ENCODE results near the gene CHST6.
"Not testable (repeated sequence)": the region's sequence is repeated elsewhere in the genome, so short reads cannot be mapped to it uniquely, and the experiment has no call there.

Gene CHST6

DNA sequence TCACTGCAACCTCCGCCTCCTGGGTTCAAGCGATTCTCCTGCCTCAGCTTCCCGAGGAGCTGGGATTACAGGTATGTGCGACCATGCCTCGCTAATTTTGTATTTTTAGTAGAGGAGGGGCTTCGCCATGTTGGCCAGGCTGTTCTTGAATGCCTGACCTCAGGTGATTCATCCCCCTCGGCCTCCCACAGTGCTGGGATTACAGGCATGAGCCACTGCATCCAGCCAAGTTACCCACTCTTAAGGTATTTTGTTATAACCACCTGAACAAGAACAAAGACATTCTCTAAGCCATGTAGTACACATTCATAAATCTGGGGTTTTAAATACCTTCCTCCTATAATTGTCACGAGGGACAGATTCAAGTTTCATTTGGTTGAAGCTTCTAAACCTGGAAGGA is 18.4 kb downstream of the CHST6 start:
- DNase-seq (ENCODE audit: low read depth in 2 of 2): no peak

DNA sequence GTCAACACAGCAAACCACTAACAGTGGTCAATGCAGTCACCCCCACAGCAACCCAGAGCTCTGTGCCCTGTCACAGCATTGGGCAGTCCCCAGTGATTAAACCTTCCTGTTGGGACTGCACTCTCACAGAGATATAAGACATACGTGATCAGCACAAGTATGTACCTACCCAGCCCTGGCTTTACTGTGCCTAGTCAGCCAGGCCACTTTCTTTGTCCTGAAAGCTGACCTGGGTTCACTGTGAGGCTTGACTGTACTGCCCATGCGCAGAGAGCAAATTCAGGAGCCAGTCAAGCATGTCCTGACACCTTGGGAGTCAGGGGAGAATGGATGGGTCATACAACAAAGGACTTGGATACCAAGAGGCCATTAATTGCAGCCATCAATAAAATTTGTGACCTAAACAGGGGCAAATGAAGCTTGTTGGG is 19.8 kb downstream of the CHST6 start:
- DNase-seq (ENCODE audit: low read depth in 2 of 2): no peak

DNA sequence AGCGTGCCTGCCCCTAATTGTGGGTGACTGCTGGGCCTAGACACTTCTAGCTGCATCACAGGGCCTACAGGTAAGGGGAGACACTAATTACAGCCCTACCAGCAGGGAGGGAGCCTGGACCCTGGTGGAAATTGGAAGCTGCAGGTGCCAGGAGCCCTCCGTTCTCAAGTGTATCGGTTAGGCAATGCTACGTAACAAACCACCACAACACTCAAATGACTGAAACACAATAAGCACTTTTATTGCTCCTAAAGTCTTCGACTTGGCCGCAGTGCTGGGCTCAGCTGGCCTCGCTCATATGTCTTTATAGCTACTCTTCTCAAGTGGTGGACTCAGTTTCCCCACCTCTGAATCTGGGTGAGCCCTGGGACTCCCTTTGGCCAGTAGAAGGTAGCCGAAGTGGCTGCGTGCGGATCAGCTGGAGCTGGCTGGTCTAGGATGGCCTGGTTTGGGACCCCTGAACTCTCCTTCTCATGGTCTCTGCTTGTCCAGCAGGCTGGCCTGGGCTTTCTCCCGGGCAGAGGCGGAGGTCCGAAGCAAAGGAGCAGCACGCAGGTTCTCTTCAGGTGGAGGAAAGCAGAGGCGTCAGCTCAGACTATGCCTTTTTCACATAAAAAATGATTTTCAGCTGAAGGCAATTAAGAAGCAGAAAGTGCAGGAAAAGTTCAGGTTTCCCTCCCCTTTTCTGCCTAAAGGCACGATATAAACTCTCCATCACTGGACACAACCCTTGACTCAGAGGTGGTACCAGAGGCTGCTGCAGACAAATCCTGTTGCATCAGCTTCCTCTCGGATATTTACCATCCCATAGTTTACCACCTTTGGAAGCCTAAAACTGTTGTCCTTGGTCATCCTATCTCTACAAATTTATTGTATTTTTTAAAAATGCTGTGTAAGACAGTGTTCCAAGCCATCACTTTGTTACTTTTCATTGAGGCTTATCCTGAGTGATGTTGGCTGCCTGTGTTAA is 22.0 kb downstream of the CHST6 start:
- DNase-seq (ENCODE audit: low read depth in 2 of 2): no peak

DNA sequence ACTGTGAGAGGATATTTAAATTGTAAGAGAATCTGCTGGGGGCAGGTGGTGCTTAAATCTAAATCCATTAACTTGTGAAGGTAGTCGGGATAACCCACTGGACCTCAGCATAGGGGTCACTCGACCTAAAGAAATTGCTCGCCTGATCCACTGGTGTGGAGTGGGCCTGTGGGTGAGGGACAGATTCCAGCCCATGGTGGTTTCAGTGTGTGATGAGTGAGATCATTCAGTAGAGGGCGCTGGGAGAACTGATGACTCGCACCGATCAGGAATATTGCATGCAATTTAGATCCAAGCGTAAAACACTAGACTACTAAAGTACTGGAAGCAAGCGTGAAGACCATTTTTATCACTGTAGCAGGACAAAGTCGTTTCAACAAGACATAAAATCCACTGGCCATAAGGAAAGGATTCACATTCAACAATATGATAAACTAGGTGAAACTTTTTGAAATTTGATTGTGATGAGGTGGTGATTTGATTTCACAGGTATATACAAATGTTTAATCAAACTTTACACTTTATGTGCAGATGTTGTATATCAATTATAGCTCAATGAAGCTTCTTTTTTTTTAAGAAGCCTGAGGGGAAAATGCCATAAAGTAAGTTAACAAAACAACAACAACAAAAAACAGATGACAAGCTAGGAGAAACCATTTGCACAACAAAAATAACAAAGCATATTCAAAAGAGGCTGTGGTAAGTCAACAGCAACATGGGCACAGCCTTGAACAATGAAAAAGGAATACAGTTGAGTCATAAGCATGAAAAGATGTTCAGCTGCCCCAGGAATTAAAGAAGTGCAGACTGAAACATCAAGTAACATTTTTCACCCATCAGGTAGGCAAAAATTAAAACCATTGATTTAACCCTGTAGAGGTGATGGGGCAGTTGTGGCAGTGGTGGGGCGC is 23.3 kb downstream of the CHST6 start:
- DNase-seq (ENCODE audit: low read depth in 2 of 2): no peak

DNA sequence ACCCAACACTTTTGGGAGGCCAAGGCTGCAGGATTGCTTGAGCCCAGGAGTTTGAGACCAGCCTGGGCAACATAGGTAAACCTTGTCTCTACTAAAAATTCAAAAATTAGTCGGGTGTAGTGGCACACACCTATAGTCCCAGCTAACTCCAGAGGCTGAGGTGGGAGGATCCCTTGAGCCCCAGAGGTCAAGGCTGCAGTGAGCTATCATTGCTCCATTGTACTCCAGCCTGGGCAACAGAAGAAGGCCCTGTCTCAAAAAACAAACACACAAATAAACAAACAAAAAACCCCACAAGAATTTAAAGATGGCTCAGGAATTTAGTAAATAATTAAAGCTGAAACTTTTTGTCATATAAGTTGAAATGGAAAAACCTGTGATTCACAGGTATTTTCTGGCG is 28.5 kb downstream of the CHST6 start:
- no peak for DNase-seq (ENCODE audit: low read depth in 2 of 2)

DNA sequence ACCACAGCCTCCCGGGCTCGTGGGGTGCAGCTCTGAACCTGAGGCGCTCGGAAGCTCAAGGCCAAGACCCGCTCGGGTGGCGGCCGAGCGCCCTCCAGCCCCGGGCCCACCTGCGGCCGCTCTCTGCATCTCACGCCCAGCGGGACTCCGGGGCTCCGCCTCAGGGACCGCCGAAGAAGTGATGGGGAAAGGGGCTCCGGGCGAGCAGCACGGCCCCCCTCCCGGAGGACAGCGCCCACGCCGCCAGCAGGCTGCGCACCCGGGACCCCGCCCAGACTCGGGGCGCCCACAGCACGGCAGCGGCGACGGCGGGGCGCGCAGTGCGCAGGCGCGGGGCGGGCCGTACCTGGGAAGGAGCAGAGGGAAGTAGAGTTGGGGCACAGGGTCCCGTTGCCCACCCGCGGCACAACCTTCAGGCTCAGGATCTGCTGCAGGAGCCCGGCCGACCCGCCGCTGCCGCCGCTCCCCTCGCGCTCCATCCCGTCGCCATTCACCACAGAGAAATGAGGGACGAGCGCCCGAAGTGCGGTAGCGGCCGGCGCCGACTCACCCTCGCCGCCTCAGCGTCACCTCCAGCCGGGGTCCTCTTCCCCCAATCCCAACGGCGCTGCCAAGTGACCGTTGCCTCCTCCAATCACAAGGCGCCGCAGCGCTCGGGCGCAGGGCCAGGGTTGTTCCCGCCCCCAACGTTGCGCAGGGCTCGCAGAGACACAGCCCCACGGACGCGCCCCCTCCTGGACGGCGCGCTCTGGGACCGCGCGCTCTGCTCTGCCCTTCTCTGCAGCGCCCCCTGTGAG is 30.9 kb downstream of the CHST6 start, which contains the start of gene TMEM170A:
TMEM170A (minus strand) TSS at position 568 of the 797 bp plus-strand sequence; CDS start at position 479, 89 bp downstream.
- peak; percentile 94 to 97 for DNase-seq (ENCODE audit: low read depth in 2 of 2)

DNA sequence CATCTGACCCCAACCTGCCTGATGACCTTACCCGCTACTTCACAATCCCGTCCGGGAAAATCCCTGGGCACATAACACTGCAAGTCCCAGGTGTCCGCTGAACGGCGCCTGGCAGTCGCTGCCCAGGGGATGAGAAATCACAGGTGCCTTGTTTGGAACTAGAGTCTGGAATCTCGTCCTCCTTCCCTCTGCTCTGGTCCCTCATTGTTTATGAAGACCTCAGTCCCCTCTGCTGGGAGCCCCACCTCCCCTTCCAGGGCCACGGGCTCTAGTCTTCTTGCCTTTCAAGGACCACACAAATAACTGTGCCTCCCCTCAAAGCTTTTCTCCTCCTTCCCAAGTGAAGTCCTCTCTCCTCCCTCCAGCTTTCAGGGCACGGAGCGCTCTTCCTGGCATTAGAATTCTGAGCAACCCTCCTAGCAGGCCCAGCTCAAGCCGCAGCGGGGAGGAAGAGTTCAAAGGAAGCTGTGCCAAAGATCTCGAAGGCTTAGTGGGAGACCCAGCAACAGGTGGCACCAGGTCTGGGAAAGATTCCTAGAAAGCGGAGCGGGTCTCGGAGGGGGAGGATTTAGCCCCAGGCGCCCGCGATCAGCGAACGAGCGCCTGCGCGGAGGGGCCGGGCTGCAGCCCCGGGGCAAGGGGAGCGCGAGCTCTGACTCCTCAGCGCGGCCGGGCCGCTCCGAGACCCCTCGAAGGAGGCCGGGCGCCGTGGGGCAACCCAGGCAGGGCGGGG is 31.7 kb downstream of the CHST6 start:
- DNase-seq (ENCODE audit: low read depth in 2 of 2): not testable (repeated sequence)

DNA sequence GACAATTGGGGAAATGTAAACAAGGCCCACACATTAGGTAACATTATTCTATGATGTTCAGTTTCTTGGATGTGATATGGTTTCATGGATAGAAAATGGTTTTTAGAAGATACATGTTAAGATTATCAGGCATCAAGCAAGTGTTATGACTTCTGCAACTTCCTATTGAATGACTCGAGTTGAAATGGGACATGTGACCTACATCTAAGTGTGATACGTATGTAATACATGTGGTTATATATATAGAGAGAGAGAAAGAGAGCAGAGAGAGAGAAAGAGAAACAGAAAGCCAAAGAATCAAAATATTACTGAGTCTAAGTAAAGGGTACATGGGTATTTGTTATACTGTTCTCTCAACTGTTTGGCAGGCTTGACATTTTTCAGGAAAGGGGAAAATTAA is 32.4 kb downstream of the CHST6 start:
- no peak for DNase-seq (ENCODE audit: low read depth in 2 of 2)

DNA sequence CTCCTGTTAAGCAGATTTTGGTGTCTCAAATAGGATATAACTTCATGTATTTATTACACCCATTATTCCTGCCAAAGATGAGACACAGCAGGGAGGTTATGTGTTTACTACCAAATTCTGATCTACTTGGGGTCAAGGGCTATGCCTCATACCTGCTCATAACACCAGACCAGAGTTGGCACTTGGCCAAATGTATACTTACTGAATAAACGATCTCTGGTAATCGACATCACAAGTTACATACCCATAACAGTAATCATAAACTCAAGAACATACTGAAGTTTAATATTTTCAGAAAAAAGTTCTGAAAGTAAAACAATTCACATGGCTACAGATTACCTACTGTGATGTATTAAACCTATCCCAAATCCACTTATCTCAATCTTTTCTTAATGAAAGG is 33.7 kb downstream of the CHST6 start:
- no peak for DNase-seq (ENCODE audit: low read depth in 2 of 2)

DNA sequence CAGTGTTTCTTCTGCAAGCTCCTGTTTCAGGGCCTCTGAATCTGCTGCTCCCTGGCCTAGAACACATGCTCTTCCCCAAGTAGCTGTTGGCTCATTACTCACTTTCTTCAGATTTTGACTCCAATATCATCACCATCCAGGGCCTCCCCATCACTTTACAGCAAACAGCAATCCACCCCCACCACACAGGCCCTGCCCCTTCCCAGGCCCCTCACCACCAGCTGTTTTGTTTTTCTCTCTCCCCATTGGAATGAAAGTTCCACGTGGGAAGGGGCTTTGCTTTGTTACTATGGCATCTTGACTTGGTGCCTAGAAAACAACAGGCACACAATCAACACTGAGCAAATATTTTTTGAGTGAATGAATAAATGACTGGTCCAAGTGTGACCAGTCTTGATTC is 34.8 kb downstream of the CHST6 start:
- DNase-seq (ENCODE audit: low read depth in 2 of 2): no peak

DNA sequence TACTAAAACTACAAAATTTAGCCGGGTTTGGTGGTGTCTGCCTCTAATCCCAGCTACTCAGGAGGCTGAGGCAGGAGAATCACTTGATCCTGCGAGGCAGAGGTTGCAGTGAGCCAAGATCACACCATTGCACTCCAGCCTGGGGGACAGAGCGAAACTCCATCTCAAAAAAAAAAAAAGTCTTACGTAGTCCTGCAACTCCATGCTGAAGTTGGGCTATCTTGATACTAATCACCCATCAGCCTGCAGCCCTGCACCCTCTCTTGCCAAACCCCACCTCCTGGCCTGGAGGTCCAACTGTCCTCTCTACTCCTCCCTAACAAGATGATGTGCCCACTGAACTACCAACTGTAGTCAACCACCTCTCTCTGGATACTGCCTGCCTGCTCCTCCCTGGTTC is 35.5 kb downstream of the CHST6 start:
- no peak for DNase-seq (ENCODE audit: low read depth in 2 of 2)

DNA sequence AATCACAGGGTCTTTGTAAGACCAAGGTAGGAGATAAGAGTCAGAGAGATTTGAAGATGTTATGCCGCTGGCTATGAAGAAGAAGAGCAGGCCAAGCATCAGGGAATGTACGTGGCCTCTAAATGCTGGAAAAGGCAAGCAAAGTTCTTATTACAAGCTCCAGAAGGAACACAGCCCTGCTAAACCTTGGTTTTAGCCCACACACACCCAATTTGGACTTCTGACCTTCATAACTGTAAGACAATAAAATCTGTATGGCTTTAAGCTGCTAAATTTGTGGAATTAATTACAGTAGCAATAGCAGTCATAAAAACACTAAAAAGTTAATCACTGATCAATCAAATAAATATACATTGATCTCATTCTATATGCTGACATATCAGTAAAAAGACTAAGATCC is 36.8 kb downstream of the CHST6 start:
- no peak for DNase-seq (ENCODE audit: low read depth in 2 of 2)

DNA sequence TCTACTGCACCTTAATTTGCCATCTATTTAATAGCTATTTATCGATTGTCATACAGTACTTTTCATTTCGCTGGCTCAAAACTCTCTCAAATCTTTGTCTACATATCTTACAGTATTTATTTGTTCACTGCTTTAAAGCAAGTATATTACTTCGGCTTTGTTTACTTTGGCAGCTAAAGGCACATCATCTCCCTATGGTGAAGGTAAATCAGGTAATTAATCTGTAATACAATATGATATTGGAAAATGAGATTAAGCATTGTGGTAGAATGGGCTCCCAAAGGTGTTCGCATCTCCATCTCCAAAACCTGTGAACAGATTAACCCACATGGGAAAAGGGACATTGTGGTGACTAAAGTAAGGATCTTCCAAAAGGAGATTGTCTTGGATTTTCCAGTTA is 37.2 kb downstream of the CHST6 start:
- no peak for DNase-seq (ENCODE audit: low read depth in 2 of 2)

DNA sequence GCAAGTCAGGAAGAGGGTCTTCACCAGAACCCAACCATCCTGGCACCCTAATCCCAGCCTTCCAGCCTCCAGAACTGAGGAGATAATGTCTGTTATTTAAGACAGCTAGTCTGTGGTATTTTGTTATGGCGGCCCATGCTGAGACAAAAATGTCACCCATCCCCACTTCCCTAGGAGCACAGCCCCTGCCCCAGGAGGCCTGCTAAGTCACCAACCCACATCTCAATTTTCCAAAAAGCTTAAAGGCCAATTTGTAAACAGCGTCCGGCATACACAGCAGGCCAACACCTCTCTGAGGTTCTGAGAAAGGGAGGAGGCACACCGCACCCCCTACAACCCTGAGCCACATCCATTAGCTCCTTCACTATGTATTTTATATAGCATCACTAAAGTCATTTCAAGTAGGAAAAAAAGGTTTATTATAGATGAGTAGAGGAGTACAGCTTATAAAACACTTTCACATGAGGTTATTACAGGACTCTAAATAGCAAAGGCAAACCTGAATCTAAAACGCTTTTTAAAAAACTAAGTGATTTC is 37.7 kb downstream of the CHST6 start:
- DNase-seq (ENCODE audit: low read depth in 2 of 2): no peak

DNA sequence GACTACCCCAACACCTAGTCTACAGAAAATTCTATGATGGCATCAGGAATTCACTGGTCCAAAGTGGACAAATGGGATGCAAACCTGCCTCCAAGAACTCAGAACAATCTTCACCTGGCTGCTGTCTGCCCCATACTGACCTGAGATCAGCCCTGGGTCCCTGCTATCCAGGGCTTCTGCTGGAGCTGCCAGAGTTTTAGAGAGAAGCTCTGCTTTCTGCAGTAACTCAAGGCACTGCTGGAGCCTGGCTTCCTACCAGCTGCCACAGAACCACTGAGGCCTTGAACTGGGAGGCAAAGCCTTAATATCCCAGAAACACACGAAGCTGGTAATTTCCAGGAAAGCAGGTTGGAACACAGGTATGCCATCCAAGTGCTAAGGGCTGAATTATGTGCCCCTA is 38.3 kb downstream of the CHST6 start:
- no peak for DNase-seq (ENCODE audit: low read depth in 2 of 2)

DNA sequence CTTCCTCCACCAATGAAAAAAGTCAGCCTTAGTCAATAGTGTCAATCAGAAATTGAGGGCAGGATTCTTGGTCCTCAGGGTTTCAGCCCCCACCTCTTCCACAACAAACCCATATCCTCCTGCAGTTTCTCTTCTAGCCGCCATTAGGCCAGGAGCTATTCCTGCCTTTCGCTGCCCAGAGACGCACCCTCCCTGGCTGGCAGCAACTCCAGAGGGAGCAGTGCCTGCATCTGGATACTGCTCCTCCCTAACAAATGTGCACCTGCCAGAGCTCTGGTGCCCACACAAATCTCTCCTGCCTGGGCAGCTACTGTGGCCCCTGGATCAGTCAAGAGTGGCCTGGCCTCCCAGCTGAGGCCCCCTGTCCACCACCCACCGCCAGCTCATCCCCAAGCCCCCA is 38.8 kb downstream of the CHST6 start:
- DNase-seq (ENCODE audit: low read depth in 2 of 2): not testable (repeated sequence)

DNA sequence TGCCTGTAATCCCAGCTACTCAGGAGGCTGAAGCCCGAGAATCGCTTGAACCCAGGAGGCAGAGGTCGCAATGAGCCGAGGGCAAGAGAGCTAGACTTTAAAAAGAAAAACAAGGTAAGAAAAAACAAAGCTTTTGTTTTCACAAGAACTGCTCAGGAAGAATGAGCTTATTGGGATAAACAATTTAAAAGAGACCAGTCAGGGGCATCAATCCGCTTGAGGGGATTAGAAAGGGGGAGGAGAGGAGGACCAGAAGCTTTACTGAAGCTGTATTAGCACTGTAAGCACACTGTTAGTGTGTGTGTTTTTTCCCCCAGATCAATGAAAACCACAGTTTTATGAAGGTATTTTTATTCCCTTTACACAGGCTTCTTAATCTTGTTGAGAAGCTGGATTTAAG is 39.6 kb downstream of the CHST6 start:
- DNase-seq (ENCODE audit: low read depth in 2 of 2): no peak

DNA sequence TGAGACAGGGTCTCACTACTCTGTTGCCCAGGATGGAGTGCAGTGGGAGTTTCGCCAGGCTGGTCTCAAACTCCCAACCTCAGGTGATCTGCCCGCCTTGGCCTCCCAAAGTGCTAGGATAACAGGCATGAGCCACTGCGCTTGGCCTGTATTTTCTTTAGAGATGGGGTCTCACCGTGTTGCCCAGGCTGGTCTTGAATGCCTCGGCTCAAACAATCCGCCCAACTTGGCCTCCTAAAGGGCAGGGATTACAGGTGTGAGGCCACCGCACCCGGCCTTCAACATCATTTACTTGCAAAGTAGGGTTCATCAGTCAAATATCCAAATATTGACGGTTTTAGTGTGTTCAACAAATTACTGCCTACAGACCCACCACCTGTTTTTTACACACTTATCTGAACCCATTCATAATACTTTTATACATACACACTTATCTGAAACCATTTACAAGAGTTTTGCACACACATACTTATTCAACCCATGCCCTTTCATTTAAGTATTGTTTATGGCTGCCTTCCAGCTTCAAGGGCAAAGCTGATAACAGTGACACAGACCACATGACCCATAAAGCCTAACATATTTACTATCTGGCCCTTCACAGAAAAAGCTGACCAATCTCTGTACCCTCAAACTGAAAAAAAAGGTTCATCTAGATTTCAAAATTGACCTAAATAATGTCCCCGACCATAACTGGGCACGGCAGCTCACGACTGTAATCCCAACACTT is 42.6 kb downstream of the CHST6 start:
- DNase-seq (ENCODE audit: low read depth in 2 of 2): no peak

DNA sequence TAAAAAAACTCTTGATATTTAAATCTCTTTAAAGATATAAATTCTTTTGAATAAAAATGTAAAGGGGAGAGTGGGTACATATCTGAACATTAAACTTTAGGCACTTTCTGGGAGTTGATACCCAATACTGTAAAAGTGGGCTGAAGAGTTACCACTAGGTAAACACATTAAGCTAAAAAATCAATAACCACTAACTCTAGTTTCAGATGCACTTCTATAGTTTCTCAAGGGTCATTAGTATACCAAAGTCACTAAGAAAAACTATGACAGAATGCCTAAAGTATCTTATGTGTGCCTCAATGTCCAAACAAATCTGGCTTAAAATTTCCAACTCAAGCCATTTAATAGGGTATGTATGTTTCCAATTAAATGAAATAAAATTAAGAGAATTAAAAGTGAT is 48.8 kb downstream of the CHST6 start:
- DNase-seq (ENCODE audit: low read depth in 2 of 2): no peak

DNA sequence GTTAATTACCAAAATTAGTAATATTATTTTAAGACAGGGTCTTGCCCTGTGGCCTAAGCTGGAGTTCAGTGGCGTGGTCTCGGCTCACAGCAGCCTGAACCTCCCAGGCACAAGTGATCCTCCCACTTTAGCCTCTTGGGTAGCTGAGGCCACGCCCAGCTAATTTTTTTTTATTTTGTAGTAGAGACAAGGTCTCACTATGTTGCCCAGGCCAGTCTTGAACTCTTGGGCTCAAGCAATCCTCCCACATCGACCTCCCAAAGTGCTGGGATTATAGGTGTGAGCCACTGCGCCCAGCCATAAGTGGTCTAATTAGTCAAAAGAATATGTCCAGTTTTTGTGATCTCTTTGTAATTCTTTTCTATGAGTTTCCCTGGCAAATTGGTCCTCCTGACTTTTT is 49.9 kb downstream of the CHST6 start:
- DNase-seq (ENCODE audit: low read depth in 2 of 2): no peak

Data from activated CD8-positive, alpha-beta memory T cell treated with anti-CD3 and anti-CD28 coated beads for 4 hours (primary cell).